WTC11 (cell line): ENCODE data around the gene STPG3.

Experiments used
- CREB1 ChIP-seq: sonication (generic); formaldehyde crosslinking; IDR thresholded peaks from 2 replicates; pipeline ENCODE4 v1.8.0; 2023; ENCODE audit warnings: mild to moderate bottlenecking, missing genetic modification reagents
- ESRRA ChIP-seq: sonication (generic); formaldehyde crosslinking; IDR thresholded peaks from 2 replicates; pipeline ENCODE4 v1.8.1; 2022; ENCODE audit warnings: mild to moderate bottlenecking, missing genetic modification reagents, borderline replicate concordance
- FOXJ3 ChIP-seq: sonication (generic); formaldehyde crosslinking; IDR thresholded peaks from 2 replicates; pipeline ENCODE4 v1.9.0; 2021; ENCODE audit warnings: missing genetic modification reagents, mild to moderate bottlenecking, borderline replicate concordance
- GRHL2 ChIP-seq: fragments of 250-450 bp; sonication (Bioruptor Pico); IDR thresholded peaks from 2 replicates; pipeline ENCODE4 v1.8.0; 2022; ENCODE audit warnings: mild to moderate bottlenecking, moderate library complexity; ENCODE audit not compliant: insufficient replicate concordance, severe bottlenecking
- IRF2 ChIP-seq: sonication (generic); formaldehyde crosslinking; IDR thresholded peaks from 2 replicates; pipeline ENCODE4 v1.8.0; 2022; ENCODE audit warnings: low read depth, missing genetic modification reagents, borderline replicate concordance
- NFATC4 ChIP-seq: fragments of 250-450 bp; sonication (Bioruptor Pico); IDR thresholded peaks from 2 replicates; pipeline ENCODE4 v1.9.0; 2021; ENCODE audit warnings: mild to moderate bottlenecking
- ZNF317 ChIP-seq: sonication (generic); formaldehyde crosslinking; IDR thresholded peaks from 2 replicates; pipeline ENCODE4 v1.8.1; 2023; ENCODE audit warnings: low read depth, mild to moderate bottlenecking, moderate library complexity, missing genetic modification reagents, borderline replicate concordance
- TF ChIP-seq, protein P1 (sequence below): fragments of 200-600 bp; IDR thresholded peaks from 2 replicates; pipeline ENCODE4 v1.8.0; 2022; ENCODE audit warnings: antibody characterized with exemption
- TF ChIP-seq, protein P2 (sequence below): sonication (generic); formaldehyde crosslinking; IDR thresholded peaks from 2 replicates; pipeline ENCODE4 v1.8.1; 2022; ENCODE audit warnings: missing genetic modification reagents, borderline replicate concordance
- TF ChIP-seq, protein P3 (sequence below): sonication (generic); formaldehyde crosslinking; conservative IDR thresholded peaks from 2 replicates; pipeline ENCODE4 v1.8.1; 2022; ENCODE audit warnings: mild to moderate bottlenecking, missing genetic modification reagents
- TF ChIP-seq, protein P4 (sequence below): sonication (generic); formaldehyde crosslinking; IDR thresholded peaks from 2 replicates; pipeline ENCODE4 v1.8.0; 2022; ENCODE audit warnings: mild to moderate bottlenecking, missing genetic modification reagents
- TF ChIP-seq, protein P5 (sequence below): sonication (generic); formaldehyde crosslinking; IDR thresholded peaks from 2 replicates; pipeline ENCODE4 v1.8.0; 2022; ENCODE audit warnings: mild to moderate bottlenecking, missing genetic modification reagents

DNA sequence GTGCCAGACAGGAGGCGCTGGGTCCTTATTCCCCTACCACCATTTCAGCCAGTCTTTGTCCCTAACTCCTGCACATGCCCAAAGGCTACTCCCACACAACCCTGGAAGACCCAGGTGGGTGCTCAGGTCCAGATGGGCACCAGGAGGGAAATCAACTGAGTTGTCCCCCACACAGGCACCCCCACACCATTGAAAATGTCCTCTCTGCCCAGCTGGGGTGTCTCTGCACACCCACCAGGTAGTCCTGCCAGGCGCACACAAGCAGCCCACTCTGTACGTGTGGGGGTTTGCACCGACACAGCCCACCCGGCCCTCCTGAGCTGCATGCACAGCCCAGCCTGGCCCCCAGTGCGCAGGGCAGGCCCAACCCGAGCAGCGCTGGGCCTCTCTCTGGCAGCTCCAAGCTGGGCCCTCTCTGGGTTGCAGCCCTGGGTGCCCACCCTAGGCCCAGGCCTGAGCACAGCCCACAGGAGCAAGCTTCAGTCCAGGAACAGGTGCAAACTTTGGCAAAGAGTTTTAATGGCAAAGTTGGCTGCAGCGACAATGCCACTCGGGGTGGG is 31.2 kb upstream of the STPG3 start:
- TF ChIP-seq IRF2 (CRISPR knock-in tag) (no peak), FOXJ3 (CRISPR knock-in tag) (no peak), CREB1 (CRISPR knock-in tag) (no peak), ZNF317 (CRISPR knock-in tag) (no peak), ESRRA (CRISPR knock-in tag) (no peak), NFATC4 (no peak), GRHL2 (no peak)
- TF ChIP-seq, protein P1, sequence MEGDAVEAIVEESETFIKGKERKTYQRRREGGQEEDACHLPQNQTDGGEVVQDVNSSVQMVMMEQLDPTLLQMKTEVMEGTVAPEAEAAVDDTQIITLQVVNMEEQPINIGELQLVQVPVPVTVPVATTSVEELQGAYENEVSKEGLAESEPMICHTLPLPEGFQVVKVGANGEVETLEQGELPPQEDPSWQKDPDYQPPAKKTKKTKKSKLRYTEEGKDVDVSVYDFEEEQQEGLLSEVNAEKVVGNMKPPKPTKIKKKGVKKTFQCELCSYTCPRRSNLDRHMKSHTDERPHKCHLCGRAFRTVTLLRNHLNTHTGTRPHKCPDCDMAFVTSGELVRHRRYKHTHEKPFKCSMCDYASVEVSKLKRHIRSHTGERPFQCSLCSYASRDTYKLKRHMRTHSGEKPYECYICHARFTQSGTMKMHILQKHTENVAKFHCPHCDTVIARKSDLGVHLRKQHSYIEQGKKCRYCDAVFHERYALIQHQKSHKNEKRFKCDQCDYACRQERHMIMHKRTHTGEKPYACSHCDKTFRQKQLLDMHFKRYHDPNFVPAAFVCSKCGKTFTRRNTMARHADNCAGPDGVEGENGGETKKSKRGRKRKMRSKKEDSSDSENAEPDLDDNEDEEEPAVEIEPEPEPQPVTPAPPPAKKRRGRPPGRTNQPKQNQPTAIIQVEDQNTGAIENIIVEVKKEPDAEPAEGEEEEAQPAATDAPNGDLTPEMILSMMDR: no peak
- TF ChIP-seq, protein P2, sequence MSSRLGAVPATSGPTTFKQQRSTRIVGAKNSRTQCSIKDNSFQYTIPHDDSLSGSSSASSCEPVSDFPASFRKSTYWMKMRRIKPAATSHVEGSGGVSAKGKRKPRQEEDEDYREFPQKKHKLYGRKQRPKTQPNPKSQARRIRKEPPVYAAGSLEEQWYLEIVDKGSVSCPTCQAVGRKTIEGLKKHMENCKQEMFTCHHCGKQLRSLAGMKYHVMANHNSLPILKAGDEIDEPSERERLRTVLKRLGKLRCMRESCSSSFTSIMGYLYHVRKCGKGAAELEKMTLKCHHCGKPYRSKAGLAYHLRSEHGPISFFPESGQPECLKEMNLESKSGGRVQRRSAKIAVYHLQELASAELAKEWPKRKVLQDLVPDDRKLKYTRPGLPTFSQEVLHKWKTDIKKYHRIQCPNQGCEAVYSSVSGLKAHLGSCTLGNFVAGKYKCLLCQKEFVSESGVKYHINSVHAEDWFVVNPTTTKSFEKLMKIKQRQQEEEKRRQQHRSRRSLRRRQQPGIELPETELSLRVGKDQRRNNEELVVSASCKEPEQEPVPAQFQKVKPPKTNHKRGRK (CRISPR knock-in tag): no peak
- TF ChIP-seq, protein P3, sequence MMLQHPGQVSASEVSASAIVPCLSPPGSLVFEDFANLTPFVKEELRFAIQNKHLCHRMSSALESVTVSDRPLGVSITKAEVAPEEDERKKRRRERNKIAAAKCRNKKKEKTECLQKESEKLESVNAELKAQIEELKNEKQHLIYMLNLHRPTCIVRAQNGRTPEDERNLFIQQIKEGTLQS (CRISPR knock-in tag): no peak
- TF ChIP-seq, protein P4, sequence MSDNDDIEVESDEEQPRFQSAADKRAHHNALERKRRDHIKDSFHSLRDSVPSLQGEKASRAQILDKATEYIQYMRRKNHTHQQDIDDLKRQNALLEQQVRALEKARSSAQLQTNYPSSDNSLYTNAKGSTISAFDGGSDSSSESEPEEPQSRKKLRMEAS (CRISPR knock-in tag): no peak
- TF ChIP-seq, protein P5, sequence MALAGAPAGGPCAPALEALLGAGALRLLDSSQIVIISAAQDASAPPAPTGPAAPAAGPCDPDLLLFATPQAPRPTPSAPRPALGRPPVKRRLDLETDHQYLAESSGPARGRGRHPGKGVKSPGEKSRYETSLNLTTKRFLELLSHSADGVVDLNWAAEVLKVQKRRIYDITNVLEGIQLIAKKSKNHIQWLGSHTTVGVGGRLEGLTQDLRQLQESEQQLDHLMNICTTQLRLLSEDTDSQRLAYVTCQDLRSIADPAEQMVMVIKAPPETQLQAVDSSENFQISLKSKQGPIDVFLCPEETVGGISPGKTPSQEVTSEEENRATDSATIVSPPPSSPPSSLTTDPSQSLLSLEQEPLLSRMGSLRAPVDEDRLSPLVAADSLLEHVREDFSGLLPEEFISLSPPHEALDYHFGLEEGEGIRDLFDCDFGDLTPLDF (CRISPR knock-in tag): no peak
